ENCODE data around the gene SAFB. TPM values are rescaled to one million over a fixed set of nuclear protein-coding genes. Genes with fewer than 3 reads are reported as not detected.

SAFB gene
- total RNA-seq, 1 donor from 2014 or later: 91.5 TPM

DNA sequence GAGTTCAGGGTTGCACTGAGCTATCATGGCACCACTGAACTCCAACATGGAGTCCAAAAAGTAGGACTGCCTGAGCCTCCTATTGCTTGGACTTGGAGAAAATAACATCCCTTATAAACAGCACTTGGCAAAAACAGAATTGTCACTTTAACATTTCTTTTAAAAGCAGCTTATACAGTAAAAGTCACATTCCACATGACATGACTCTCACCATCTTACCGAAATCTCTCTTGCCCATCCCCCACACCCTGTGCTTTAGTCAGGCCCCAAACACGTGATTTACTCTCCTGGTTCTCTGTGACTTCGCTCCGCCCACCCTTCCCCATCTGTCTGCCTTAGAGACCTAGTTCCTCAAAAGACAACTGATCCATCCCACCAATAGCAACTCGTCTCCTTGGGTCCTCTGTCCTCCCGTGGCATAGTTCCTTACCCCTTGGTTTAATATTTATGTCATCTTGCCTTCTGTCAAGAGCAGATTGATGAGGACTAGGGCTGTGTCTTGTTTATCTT lies 4.6 kb downstream of the SAFB start:
- DNase-seq: peak; percentile 25

DNA sequence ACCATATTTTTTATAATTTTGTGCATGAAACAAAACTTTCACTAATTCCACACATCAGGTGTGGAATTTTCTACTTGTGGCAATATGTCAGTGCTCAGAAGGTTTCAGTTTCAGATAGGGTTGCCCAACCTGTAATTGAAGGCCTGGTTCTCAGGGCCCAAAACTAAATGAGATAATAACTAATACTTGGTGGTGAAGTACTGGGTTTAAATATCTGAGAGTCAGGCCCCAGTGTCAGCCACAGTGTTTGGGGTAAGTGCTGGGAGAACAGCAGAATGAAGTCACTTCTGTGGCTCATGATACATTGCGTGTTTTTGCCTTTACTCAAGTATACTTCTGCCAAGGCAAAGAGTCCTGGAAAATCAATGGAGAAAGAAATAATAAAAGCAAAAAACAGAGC lies 5.6 kb downstream of the SAFB start:
- DNase-seq: no peak

DNA sequence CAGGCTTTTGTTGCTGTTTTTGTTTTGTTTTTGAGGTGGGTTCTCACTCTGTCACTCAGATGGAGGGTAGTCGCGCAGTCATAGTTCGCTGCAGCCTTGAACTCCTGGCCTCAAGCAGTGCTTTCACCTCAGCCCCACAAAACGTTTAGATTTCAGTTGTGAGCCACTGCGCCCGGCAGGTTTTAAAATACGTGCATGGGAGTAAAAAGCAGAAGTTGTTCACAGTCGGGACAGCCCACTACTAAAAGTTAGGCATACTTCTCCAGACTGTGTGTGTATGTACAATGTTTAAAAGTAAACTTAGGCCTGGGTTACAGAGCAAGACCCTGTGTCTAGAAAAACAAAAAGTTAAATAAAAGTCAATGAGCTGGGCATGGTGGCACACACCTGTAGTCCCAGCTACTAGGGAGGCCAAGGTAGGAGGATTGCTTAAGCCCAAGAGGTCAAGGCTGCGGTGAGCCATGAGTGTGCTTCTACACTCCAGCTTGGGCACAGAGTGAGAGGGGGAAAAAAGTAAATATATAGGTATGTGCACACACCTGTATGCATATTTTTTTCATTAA lies 6.1 kb downstream of the SAFB start:
- no peak for DNase-seq

DNA sequence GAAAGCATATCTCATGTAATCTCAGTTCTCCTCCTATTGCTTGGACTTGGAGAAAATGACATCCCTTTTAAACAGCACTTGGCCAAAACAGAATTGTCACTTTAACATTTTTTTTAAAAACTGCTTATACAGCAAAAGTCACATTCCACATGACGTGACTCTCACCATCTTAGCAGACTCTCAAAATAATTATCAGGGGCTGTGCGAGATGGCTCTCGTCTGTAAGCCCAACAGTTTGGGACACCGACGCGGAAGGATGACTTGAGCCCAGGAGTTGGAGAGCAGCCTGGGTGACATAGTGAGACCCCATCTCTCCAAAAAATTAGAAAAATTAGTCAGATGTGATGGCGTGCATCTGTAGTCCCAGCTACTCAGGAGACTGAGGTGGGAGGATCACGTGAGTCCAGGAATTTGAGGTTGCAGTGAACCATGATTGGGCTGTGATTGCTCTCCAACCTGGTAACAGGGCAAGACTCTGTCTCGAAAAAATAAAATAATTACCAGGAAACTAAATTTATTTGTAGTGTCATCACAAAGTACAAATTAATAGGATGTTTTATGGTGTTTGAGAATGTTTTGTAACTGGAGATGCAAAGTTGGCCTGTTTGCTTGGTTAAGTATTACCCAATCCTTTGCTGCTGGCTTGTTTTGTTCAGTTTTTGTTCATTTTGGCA lies 8.8 kb downstream of the SAFB start:
- DNase-seq: no peak

DNA sequence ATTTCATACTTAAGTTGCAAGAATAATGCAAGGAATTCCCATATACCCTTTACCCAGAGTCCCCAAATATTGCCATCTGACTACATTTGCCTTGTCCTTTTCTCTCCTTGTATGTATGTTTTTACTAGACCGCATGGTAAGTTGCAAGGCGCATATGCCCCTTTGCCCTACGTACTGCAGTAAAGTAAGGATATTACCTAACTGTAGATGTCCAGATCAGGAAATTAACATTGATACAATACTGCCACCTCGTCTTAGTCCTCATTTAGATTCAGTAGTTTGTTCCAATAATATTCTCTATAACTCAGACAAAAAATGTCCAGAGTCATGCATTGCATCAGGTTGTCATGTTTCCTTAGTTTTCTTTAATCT lies 9.3 kb downstream of the SAFB start:
- DNase-seq: no peak

DNA sequence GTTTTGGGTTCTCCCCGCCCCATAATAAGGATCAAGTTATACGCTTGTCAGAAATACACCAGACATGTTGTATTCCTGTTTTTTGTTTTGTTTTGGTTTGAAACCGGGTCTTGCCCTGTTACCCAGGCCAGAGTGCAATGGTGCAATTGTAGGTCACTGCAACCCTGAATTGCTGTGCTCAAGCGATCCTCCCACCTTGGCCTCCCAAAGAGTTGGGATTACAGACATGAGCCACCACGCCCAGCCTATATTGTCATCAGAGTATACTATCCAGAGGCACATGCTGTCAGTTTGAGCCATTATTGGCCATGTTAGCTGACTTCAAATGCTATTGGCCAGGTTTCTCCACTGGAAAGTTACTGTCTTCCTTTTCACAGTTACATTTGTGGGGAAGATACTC lies 9.8 kb downstream of the SAFB start:
- DNase-seq: no peak

DNA sequence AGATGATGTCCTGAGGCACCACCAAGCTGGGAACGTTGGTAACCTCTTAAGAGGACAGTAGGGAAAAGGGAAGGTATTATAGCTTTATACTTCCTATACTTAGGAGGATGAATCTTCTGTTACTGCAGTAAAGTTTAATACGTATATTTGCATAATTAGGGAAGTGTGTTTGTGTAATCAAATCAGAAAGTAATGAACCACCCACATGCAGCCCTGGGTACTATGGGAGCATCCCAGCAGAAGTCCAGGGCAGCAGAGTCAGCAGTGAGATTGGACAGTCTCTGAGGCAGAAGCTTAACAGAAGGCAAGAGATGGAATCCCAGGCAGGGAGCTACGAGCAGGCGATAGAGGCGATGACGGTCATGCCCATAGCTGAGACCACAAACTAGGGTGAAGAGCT lies 12.5 kb downstream of the SAFB start:
- DNase-seq: no peak

DNA sequence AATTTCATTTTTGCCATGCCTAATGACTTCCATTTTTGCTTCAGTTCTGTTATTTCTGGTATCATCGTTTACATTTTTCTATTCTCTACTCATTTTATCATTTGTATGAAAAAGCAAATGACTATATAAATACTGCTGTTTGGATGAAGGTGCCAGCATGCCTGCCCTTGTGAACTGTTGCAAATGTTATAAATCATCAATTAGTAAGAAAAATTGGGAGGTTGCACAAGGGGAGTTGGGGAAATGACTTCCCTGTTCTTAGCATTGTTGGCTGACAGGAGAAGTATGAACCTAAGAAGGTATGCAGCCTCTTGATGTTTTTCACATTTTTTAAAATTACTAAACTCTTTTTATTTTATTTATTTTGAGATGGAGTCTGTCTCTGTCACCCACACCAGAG lies 15.1 kb downstream of the SAFB start:
- DNase-seq: no peak

DNA sequence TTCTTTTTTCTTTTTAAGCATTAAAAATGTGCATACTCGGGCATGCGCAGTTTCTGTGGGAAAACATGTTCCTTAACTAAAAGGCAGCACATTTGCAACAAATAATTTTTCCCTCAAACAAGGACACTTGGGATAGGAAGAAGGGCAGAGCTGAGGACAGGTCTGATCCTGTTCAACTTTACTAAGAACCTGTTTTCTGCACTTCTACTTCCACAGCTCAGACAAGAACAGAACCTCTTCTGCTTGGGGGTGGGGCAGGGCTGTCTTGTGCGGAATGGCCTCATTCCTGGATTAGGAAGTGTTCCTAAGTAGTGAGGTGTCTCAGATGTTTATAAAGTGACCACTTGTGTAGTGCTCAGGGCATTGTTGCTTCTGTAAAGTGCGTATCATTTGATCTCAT lies 18.3 kb downstream of the SAFB start:
- DNase-seq: peak; percentile 41

DNA sequence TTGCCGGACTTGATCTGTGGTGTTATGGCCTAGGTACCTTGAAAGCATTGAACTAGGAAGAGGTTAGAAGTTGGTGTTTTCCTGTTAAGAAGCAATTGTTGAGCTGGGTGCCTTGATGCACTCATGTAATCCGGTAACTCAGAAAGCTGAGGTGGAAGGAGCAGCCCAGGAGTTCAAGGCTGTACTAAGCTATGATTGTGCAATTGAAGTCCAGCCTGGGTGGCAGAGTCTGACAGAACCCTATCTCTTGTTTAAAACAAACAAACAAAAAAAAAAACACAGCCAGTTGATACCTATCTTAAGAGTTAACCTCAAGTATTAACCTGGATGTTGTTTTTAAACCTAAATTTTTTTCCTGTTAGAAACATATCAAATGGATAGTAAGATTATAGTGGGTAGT lies 19.3 kb downstream of the SAFB start:
- DNase-seq: no peak

DNA sequence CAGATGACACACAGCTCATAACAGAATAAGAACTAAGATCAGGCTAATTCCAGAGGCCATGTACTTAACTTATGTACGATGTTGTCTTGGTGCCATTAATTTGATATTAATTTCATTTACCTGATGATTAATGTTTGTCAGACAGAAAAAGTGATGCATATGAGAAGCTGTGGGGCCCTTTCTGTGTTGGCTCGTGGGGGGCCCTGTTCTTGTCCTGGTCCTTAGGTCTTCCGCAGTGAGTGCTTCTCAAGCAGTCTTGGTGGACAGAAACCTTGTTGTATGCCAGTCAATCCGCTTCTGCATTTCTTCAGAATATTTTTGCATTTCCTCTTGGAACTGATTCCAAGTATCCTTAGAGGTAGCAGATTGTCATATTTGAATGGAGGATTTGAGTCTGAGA lies 20.2 kb downstream of the SAFB start:
- no peak for DNase-seq

DNA sequence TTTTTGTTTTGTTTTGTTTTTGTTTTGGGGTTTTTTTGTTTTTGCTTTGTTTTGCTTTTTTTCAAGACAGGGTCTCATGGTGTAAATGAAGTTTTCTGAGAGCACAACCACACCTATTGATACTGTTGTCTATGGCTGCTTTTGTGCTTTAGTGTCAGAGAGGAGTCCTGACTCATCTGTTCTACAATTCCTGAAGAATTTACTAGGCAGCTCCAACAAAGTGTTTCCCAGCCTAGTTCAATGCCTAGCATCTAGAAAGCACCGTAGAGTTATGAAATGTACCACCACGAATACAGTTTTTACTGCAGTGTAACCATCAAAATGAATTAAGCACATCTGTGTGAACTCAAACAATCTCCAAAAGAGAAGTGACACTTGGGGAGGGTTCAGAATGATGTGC lies 21.2 kb downstream of the SAFB start:
- no peak for DNase-seq

DNA sequence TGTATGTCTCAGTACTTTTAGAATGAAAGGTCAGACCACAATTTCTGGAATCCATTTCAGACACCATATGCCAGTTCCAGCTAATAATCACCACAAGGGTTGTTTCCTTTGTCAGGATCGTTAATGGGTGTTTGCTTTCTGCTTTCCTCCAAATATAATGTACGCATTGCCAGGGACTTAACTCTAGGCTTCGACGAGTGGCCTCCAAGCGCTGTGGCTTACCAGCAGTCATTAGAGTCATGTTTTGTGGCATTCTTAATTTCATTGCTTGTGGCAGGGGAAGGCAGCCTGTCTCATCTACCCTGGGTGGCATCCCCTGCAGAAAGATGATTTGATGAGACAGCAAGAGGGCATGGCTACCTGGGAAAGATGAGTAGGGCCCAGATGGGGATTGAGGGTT lies 22.5 kb downstream of the SAFB start:
- no peak for DNase-seq

DNA sequence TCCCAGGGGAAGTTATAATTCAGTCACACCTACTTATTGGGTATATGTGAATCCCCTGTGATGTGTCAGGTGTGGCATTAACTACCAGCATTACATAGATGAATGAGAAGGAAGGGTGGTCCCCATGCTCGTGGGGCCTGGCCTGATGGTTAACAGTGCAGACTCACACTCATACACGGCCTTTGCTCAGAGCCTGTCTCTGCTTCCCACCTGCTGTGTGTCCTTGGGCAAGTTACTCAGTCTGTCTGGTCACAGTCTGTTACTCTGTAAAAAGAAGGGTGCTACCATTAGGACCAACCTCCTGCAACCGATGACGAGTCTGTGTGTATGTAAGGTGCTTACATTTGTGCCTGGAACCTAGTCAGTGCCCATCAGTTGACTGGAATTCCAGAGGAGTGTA lies 23.8 kb downstream of the SAFB start:
- DNase-seq: no peak

DNA sequence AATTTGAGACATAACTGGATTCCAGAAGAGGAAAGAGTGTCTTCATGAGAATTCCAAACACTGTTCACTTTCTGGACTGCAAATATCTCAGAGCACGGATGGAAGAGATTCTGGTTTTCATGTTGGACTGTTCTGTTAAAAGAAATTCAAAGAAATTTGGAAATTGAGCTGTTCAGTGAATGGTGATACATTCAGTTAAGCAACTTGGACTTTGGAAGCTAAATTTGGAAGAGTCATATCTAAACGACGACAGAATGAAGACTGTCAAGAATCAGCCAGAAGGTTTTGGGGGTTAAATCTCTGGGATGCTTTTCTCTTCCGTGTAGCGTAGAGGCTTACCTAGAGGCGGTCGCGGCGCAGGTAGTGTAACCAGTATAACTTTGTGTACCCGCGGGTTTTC lies 25.6 kb downstream of the SAFB start:
- no peak for DNase-seq

DNA sequence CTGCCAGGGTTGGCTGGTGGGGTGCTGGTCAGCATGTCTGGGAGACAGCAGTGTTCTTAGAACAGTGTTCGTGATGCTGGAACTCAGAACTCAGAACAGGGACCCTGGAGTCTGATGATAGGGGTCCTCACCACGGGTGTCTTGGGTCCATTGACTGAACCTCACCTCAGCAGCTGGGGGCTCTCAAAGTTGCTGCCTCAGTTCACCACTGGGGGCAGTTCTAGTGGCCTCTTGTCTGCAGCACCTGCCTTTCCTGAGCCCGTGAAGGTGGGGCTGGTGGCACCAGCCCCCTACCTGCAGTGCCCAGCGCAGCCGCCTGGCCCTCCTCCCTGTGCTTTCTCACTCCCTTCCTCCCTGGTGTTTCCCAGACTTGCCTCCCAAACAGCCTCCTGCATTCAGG lies 28.5 kb downstream of the SAFB start:
- no peak for DNase-seq

DNA sequence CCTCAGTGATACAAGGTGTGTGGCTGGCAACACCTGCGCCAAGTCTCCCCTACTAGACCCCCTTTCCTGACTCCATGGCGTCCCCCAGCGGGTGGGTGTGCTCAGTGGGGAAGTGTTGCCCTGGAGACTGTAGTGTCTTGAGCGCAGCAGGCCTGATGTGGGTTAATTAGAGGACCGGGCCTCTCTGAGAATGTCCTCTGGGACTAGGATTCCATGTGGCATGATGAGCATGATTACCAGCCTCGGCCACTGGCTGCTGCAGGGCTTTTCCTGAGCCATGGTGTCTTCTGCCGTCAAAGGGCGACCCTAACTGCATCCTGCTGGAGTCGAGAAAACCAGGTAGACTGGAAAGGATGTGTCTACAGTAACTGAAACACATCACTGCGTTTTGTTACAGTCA lies 29.4 kb downstream of the SAFB start:
- no peak for DNase-seq

DNA sequence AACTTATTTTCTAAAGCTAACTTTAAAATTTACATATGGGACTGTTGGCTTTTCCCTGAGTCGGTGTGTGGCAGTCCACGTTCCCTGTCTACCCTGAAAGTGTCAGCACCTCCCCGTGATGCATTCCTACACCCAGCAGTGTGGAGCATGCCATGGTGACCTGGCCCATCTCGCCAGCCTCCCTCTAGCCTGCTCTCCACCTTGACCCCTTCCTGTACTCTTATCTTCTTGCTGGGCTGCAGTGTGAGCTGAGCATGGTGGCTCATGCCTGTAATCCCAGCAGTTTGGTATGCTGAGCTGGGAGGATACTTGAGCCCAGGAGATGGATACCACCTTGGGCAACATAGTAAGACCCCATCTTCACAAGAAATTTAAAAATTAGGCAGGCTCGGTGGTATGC lies 32.0 kb downstream of the SAFB start:
- no peak for DNase-seq

DNA sequence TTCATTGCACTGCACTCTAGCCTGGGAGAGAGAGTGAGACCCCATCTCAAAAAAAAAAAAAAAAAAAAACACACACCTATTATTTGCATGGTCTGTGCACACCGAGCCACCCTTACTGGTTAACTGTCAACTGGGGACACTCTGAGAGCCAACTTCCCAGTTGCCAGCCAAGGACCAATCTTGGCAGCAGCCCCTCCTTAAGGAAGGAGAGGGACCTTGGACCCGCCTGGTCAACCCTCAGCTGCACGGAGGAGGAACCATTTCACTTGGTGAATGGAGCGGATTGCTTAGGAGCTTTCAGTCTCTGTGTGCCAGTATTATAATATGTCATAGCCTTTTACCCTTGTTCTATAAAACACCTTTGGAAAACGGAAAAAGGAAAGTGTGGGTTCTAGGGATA lies 32.5 kb downstream of the SAFB start:
- DNase-seq: no peak

DNA sequence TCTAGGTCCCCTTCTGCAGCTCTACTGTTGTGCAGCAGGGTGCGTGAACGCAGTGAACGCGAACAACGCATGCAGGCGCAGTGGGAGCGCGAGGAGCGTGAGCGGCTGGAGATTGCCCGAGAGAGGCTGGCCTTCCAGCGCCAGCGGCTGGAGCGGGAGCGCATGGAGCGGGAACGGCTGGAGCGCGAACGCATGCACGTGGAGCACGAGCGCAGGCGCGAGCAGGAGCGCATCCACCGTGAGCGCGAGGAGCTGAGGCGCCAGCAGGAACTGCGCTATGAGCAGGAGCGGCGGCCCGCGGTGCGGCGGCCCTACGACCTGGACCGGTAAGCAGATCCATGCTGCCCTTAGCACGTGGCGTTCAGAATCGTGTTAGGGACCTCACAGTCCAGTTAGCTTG lies 38.6 kb downstream of the SAFB start:
- DNase-seq: no peak

DNA sequence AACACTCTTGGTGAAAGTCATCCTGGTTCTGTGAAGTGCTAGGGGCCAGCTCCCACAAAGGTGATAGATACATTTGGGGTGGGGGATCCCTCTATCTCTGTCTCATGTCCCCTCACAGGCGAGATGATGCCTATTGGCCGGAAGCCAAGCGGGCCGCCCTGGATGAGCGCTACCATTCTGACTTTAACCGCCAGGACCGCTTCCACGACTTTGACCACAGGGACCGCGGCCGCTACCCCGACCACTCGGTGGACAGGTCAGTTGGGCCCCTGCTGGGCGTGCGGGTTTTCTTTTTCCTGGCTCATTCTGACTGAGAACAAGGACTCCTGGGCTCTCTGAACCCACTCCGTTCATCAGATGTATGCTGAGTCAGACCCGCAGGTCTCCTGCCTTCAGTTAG lies 41.0 kb downstream of the SAFB start:
- DNase-seq: no peak

DNA sequence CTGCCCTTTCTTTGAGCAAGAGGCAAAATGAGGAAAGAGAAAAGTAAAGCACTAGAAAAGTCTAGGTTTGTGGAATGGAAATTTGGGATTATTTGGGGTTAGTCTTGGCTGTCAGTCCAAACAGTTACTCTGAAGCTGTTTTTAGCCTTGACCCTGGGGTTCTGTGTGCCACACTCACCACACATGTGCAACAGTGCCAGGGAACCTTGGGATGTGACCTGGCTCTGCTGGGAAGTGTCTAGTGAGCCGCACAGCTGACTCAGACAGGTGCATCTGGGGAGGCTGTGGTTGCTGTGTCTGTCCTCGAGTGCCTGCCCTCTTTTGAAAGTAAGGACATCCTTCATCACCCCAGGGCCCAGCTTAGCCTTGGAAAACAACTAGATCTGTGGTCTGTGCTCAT lies 41.6 kb downstream of the SAFB start:
- peak; percentile 43 for DNase-seq

DNA sequence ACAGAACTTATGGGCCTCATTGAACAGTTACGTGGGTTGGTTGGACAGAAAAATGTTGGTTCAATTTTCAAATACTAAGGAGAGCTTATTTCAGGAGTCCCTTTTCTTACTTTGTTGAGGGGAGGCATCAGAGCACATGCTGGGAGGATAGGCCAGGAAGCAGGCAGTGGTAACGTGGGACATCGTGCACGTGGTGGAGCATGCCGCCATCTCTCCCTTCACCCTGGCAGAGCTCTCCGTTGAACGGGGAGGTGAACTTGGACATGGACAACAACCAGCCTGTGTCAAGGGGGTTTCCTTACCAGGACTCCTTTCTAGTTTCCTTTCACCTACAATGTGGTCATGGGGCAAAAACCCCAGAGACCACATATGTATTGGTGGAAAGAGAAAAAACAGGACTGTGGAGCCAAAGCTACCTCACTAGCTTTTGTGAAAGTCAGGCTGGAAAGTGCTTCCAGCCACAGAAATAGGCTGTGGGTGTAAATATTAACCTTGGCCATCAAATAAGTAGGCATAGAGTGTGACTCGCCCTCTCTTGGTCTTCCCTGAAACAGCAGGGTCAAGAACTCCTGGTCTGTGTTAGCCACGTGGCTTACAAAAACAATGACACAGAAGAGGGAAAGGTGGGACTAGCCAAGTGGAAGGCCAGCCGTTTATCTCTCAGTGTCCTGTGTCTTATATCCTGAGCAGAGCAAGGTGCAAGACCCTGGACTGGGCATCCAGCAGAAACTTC lies 43.1 kb downstream of the SAFB start:
- DNase-seq: no peak

Measured in tongue (tissue), 2 donors.